ENCODE data around the gene HNRNPCL1.

GRCh38 chr1:12798911-12799310 is 49.6 kb downstream of the HNRNPCL1 start:
- TF ChIP-seq CTCF (IDR thresholded peaks at IDR 0.05; ENCODE audit: low read length) (no peak), EZH2 (IDR thresholded peaks at IDR 0.05; ENCODE audit: borderline replicate concordance, low read length) (no peak)
